ENCODE data around the gene STS. TPM values are rescaled to one million over a fixed set of nuclear protein-coding genes. Genes with fewer than 3 reads are reported as not detected.
"Not testable (repeated sequence)": the region's sequence is repeated elsewhere in the genome, so short reads cannot be mapped to it uniquely, and the experiment has no call there.

The STS gene
- total RNA-seq, 1 donor from 2014 or later: 5.3 TPM

DNA sequence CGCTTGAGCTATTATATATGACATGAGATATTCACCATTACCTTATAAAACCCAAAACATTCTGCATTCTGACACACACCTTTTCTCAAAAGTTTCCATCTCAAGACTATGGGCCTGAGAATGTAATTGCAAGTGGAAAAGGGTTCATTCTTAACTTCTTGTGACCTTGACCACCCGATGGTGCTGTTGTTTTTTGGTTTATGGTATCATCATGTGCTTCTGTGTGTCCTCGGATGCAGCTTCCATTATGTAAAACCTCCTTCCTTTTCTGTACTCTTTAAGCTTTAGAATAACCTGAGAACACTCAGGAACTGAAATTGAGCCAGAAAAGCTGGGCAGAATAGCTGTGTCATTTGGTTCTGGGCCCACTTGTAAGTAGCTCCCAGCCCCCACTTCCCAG lies 16.7 kb downstream of the STS start:
- no peak overlapping the region for H3K27ac ChIP-seq (replicated peaks)
- TF ChIP-seq, protein P1, sequence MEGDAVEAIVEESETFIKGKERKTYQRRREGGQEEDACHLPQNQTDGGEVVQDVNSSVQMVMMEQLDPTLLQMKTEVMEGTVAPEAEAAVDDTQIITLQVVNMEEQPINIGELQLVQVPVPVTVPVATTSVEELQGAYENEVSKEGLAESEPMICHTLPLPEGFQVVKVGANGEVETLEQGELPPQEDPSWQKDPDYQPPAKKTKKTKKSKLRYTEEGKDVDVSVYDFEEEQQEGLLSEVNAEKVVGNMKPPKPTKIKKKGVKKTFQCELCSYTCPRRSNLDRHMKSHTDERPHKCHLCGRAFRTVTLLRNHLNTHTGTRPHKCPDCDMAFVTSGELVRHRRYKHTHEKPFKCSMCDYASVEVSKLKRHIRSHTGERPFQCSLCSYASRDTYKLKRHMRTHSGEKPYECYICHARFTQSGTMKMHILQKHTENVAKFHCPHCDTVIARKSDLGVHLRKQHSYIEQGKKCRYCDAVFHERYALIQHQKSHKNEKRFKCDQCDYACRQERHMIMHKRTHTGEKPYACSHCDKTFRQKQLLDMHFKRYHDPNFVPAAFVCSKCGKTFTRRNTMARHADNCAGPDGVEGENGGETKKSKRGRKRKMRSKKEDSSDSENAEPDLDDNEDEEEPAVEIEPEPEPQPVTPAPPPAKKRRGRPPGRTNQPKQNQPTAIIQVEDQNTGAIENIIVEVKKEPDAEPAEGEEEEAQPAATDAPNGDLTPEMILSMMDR (IDR thresholded peaks at IDR 0.05; ENCODE audit: borderline replicate concordance): no peak
- no peaks in the 10 kb centered on the region for H3K9me3 ChIP-seq (replicated peaks)
- no peaks in the 10 kb centered on the region for H3K36me3 ChIP-seq
- no peak overlapping the region for H3K4me3 ChIP-seq
- DNase-seq: no peak
- H3K4me1 ChIP-seq: no peaks in the 10 kb centered on the region
- H3K27me3 ChIP-seq (ENCODE audit: low read depth): no peaks in the 10 kb centered on the region
- intact Hi-C loops (cut with micrococcal nuclease): no loop called here

- H3K27me3 ChIP-seq (ENCODE audit: low read depth): no peaks in the 10 kb centered on the region
- H3K27ac ChIP-seq (replicated peaks): no peak overlapping the region
- TF ChIP-seq, protein P1 (IDR thresholded peaks at IDR 0.05; ENCODE audit: borderline replicate concordance): no peak
- intact Hi-C loops (cut with micrococcal nuclease): no loop called here
- H3K4me3 ChIP-seq: no peak overlapping the region
- no peaks in the 10 kb centered on the region for H3K9me3 ChIP-seq (replicated peaks)
- no peak for DNase-seq
- no peaks in the 10 kb centered on the region for H3K4me1 ChIP-seq
- no peaks in the 10 kb centered on the region for H3K36me3 ChIP-seq
These were observed 20.9 kb downstream of the STS start for GRCh38 chrX:7168371-7168770.

DNA sequence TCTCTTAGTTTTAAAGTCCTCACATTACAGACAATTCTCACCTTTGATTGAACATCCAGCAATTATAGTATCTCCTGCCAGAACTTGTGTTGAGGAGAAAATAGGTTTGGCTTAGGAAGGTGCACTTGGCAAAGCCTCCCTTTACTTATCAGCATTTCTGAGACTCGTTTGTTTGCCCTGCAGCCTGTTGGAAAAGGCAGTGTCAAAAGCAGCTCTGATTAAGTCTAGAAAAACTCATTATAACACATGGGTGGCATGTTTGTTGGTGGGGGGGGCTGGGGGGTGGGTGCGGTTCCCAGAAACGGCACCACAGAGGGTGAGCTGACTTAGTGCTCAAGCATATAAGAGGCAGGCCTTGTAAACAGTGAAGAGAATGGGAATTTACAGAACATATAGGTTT lies 22.1 kb downstream of the STS start:
- intact Hi-C loops (cut with micrococcal nuclease): no loop called here
- H3K9me3 ChIP-seq (replicated peaks): no peaks in the 10 kb centered on the region
- no peak overlapping the region for H3K27ac ChIP-seq (replicated peaks)
- no peaks in the 10 kb centered on the region for H3K27me3 ChIP-seq (ENCODE audit: low read depth)
- no peaks in the 10 kb centered on the region for H3K36me3 ChIP-seq
- H3K4me3 ChIP-seq: no peak overlapping the region
- TF ChIP-seq, protein P1 (IDR thresholded peaks at IDR 0.05; ENCODE audit: borderline replicate concordance): no peak
- no peak for DNase-seq
- no peaks in the 10 kb centered on the region for H3K4me1 ChIP-seq

GRCh38 chrX:7170898-7171297 lies 23.4 kb downstream of the STS start:
- Histone ChIP-seq H3K4me1 (no peaks in the 10 kb centered on the region), H3K4me3 (no peak overlapping the region), H3K27ac (replicated peaks) (no peak overlapping the region), H3K27me3 (ENCODE audit: low read depth) (no peaks in the 10 kb centered on the region), H3K9me3 (replicated peaks) (no peaks in the 10 kb centered on the region), H3K36me3 (no peaks in the 10 kb centered on the region)
- intact Hi-C loops (cut with micrococcal nuclease): no loop called here
- TF ChIP-seq, protein P1 (IDR thresholded peaks at IDR 0.05; ENCODE audit: borderline replicate concordance): peak; percentile 27
- DNase-seq: no peak

DNA sequence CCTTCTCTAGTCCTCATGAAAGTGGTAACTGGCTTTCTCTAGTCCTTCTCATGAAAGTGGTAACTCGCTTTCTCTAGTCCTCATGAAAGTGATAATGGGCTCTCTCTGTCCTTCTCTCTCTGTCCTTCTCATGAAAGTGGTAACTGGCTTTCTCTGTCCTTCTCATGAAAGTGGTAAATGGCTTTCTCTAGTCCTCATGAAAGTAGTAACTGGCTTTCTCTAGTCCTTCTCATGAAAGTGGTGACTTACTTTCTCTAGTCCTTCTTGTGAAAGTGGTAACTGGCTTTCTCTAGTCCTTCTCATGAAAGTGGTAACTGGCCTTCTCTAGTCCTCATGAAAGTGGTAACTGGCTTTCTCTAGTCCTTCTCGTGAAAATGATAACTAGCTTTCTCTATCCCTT lies 31.3 kb downstream of the STS start:
- intact Hi-C loops (cut with micrococcal nuclease); H3K36me3 ChIP-seq; DNase-seq; H3K9me3 ChIP-seq (replicated peaks); H3K27ac ChIP-seq (replicated peaks); H3K4me3 ChIP-seq; H3K27me3 ChIP-seq (ENCODE audit: low read depth); H3K4me1 ChIP-seq: not testable (repeated sequence)

- H3K4me3 ChIP-seq: no peak overlapping the region
- H3K27me3 ChIP-seq (ENCODE audit: low read depth): no peaks in the 10 kb centered on the region
- TF ChIP-seq, protein P1 (IDR thresholded peaks at IDR 0.05; ENCODE audit: borderline replicate concordance): no peak
- H3K9me3 ChIP-seq (replicated peaks): no peaks in the 10 kb centered on the region
- H3K36me3 ChIP-seq: no peaks in the 10 kb centered on the region
- intact Hi-C loops (cut with micrococcal nuclease): no loop called here
- no peak for DNase-seq
- no peak overlapping the region for H3K27ac ChIP-seq (replicated peaks)
- H3K4me1 ChIP-seq: no peaks in the 10 kb centered on the region
These were observed 31.9 kb downstream of the STS start for GRCh38 chrX:7179446-7179845.

Measured in left ventricle myocardium inferior (tissue), 1 donor.